Body of pancreas (tissue), 4 donors: ENCODE measurements around the gene CSNK1A1L.

Experiments
- CTCF ChIP-seq, 7 experiments: fragments of 450-650 bp in 4 of 7; fragments of 200-600 bp in 3 of 7; sonication (generic) in 3 of 7; IDR thresholded peaks; one replicate each; pipeline ENCODE4 v1.5.1; 2016 to 2019; ENCODE audit warnings: antibody characterized with exemption in 7 of 7
- POLR2A ChIP-seq, 3 donors: fragments of 450-650 bp; IDR thresholded peaks; one replicate each; pipeline ENCODE4 v1.6.1; 2016; ENCODE audit warnings: antibody characterized with exemption in 3 of 3, mild to moderate bottlenecking in 2 of 3

DNA sequence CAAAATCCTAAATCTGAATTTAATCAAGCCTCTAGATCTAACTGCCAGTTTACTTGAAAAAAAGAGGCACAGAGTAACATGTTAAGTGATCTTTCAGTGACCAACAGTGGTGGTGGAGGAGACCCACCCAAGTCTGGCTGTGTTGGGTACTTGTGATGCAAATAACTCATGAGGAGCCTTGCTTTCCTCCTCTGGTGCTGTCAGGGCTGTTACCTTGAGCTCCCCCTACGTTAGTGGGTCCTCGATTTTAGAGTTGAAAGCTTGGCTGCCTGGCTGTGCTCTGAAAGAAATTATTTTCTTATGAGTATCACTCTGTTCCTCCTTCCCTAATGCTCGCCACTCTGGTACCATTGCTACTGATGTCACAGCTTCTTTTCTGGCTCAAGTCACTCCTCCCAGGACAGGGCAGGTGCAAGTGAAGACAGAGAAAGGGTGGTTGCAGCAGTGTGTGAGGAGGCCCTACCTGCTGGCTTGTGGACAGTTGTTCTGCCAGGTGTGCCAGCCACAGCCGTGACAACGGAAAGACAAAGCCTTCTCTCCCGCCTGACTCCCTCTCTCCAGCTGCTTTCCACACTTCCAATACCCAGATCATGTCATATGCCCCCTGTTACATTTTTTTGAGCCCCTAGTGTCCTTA lies 39.5 kb downstream of the CSNK1A1L start:
- no peak for TF ChIP-seq CTCF (IDR thresholded peaks at IDR 0.05)
- no peak for TF ChIP-seq POLR2A (IDR thresholded peaks at IDR 0.05)
